HepG2 (cell line): ENCODE measurements around the gene RNASE7. TPM values are rescaled to one million over a fixed set of nuclear protein-coding genes. Genes with fewer than 3 reads are reported as not detected.

ENCODE experiments used
- ATF1 ChIP-seq: IDR thresholded peaks from 2 replicates; pipeline ENCODE4 v1.6.1; 2016; ENCODE audit warnings: mild to moderate bottlenecking, control low read depth
- CENPT ChIP-seq: sonication (generic); formaldehyde crosslinking; IDR thresholded peaks from 2 replicates; pipeline ENCODE4 v1.8.0; 2022; ENCODE audit warnings: low read depth, mild to moderate bottlenecking, moderate library complexity, missing genetic modification reagents
- GATAD1 ChIP-seq: IDR thresholded peaks from 2 replicates; pipeline ENCODE4 v1.6.1; 2016; ENCODE audit warnings: missing genetic modification reagents, missing compliant biosample characterization
- HIVEP1 ChIP-seq: sonication (generic); formaldehyde crosslinking; IDR thresholded peaks from 2 replicates; pipeline ENCODE4 v1.4.0; 2020; ENCODE audit warnings: mild to moderate bottlenecking, missing genetic modification reagents
- KLF12 ChIP-seq: sonication (generic); formaldehyde crosslinking; IDR thresholded peaks from 2 replicates; pipeline ENCODE4 v1.4.0; 2020; ENCODE audit warnings: missing genetic modification reagents, borderline replicate concordance
- NBN ChIP-seq: fragments of 450-650 bp; conservative IDR thresholded peaks from 2 replicates; pipeline ENCODE4 v1.6.1; 2017
- NFE2L1 ChIP-seq: sonication (generic); formaldehyde crosslinking; IDR thresholded peaks from 2 replicates; pipeline ENCODE4 v1.4.0; 2020; ENCODE audit warnings: missing genetic modification reagents, mild to moderate bottlenecking, borderline replicate concordance
- PHF20 ChIP-seq: sonication (generic); formaldehyde crosslinking; IDR thresholded peaks from 2 replicates; pipeline ENCODE4 v1.5.0; 2020; ENCODE audit warnings: mild to moderate bottlenecking, missing genetic modification reagents
- PITX1 ChIP-seq: sonication (generic); formaldehyde crosslinking; IDR thresholded peaks from 2 replicates; pipeline ENCODE4 v1.5.1; 2020; ENCODE audit warnings: mild to moderate bottlenecking, missing genetic modification reagents
- POLR2AphosphoS2 ChIP-seq: IDR thresholded peaks from 2 replicates; pipeline ENCODE4 v1.6.1; 2011; ENCODE audit warnings: low read depth, low read length, improper control_type of control experiment
- RARG ChIP-seq: sonication (generic); formaldehyde crosslinking; IDR thresholded peaks from 2 replicates; pipeline ENCODE4 v1.4.0; 2020; ENCODE audit warnings: low read depth, mild to moderate bottlenecking, missing genetic modification reagents
- TGIF2 ChIP-seq: IDR thresholded peaks from 2 replicates; pipeline ENCODE4 v1.6.1; 2016; ENCODE audit warnings: control low read depth, missing compliant biosample characterization
- XBP1 ChIP-seq: sonication (generic); formaldehyde crosslinking; IDR thresholded peaks from 2 replicates; pipeline ENCODE4 v1.5.0; 2020; ENCODE audit warnings: missing genetic modification reagents
- ZBTB20 ChIP-seq: sonication (generic); formaldehyde crosslinking; IDR thresholded peaks from 2 replicates; pipeline ENCODE4 v1.8.1; 2023; ENCODE audit warnings: missing genetic modification reagents, low read depth, mild to moderate bottlenecking, borderline replicate concordance
- ZBTB38 ChIP-seq: sonication (generic); formaldehyde crosslinking; IDR thresholded peaks from 2 replicates; pipeline ENCODE4 v1.5.1; 2020; ENCODE audit warnings: mild to moderate bottlenecking, missing genetic modification reagents
- ZNF501 ChIP-seq: sonication (generic); formaldehyde crosslinking; IDR thresholded peaks from 2 replicates; pipeline ENCODE4 v1.5.1; 2020; ENCODE audit warnings: mild to moderate bottlenecking, moderate library complexity, missing genetic modification reagents
- ZNF614 ChIP-seq: IDR thresholded peaks from 2 replicates; pipeline ENCODE4 v1.6.1; 2018; ENCODE audit warnings: missing biosample characterization, missing genetic modification reagents, inconsistent platforms, borderline replicate concordance
- ZNF616 ChIP-seq: sonication (generic); formaldehyde crosslinking; IDR thresholded peaks from 2 replicates; pipeline ENCODE4 v1.5.0; 2020; ENCODE audit warnings: low read depth, mild to moderate bottlenecking, missing genetic modification reagents
- ZNF619 ChIP-seq: sonication (generic); formaldehyde crosslinking; IDR thresholded peaks from 2 replicates; pipeline ENCODE4 v1.4.0; 2020; ENCODE audit warnings: mild to moderate bottlenecking, missing genetic modification reagents
- ZNF672 ChIP-seq: sonication (generic); formaldehyde crosslinking; IDR thresholded peaks from 2 replicates; pipeline ENCODE4 v1.8.1; 2022; ENCODE audit warnings: missing genetic modification reagents
- ZNF780A ChIP-seq: sonication (generic); formaldehyde crosslinking; IDR thresholded peaks from 2 replicates; pipeline ENCODE4 v1.8.0; 2022; ENCODE audit warnings: mild to moderate bottlenecking, missing genetic modification reagents, moderate library complexity
- polyA plus RNA-seq, 8 experiments: library from polyadenylated mRNA; depleted of rRNA in 3 of 8; stranded (reverse) in 7 of 8; unstranded in 1 of 8; fragments of >200 nt; fragmentation: Illumina TruSeq in 4 of 8; extraction: Trizol in 4 of 8; gene quantifications; 2 replicates each; pipeline versions ENCODE4 v1.2.1 to v1.2.3, GENCODE V29; 2011 to 2016; ENCODE audit warnings: low read depth in 4 of 8, missing spikeins in 1 of 8, mixed read lengths in 1 of 8; ENCODE audit not compliant: insufficient read depth in 1 of 8
- total RNA-seq, 5 experiments: library from RNA; depleted of rRNA; stranded (reverse); fragments of >200 nt; fragmentation: Illumina TruSeq; extraction: Trizol; gene quantifications; 2 replicates each; pipeline ENCODE4 v1.2.3, GENCODE V29; 2016; ENCODE audit warnings: low read depth in 1 of 5
- TF ChIP-seq, protein P1 (sequence below): fragments of 450-650 bp; IDR thresholded peaks from 2 replicates; pipeline ENCODE4 v1.6.1; 2017; ENCODE audit warnings: mild to moderate bottlenecking
- TF ChIP-seq, protein P2 (sequence below): sonication (generic); formaldehyde crosslinking; IDR thresholded peaks from 2 replicates; pipeline ENCODE4 v1.5.1; 2020; ENCODE audit warnings: missing genetic modification reagents, mild to moderate bottlenecking, borderline replicate concordance
- TF ChIP-seq, protein P3 (sequence below): sonication (generic); formaldehyde crosslinking; IDR thresholded peaks from 2 replicates; pipeline ENCODE4 v1.4.0; 2020; ENCODE audit warnings: missing genetic modification reagents
- TF ChIP-seq, protein P4 (sequence below): sonication (generic); formaldehyde crosslinking; IDR thresholded peaks from 2 replicates; pipeline ENCODE4 v1.5.0; 2020; ENCODE audit warnings: missing genetic modification reagents

The RNASE7 gene
- total and polyA plus RNA-seq, 2 of the 13 experiments (the other 11 are each of a cell fraction or from before 2014, with no cell fraction given) = 0.04 TPM; not detected in 1

DNA sequence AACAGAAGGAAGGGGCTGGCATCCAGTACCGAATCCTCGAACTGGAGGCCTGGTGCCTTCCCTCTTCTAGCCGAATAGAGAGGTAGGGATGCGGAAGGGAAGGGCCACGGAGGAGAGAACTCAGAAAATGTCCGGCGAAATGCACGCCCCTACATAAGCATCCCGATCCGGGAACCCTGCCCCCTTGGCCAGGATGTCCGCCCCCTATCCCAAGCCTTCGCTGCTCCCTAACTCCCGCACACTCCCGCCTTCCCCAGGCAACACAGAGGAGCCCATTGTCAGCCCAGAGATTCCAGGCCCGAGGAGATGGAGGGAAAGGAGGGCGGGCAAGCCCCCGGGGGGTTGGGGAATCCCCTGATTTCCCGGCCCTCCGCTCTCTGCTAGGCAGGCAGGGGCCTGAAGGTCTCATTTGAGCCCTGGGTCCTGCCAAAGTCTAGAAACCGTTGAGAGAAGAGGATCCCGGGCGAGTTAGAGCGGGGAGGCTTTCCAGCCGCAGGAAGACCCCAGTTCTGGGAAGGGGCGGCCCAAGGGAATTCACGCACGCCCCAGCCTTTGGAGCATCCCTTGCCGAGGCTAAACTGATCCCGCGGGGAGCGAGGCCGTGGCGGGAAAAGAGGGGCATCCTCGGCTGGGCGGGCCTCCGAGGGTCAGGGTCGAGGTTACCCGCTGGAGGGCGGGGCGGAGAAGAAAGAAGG, 27.4 kb downstream of the RNASE7 start (continued):
- TF ChIP-seq KLF12 (CRISPR knock-in tag) (no peak; the same call in none of the 2 replicates), ZNF619 (CRISPR knock-in tag) (no peak), ATF1 (CRISPR knock-in tag) (no peak), TGIF2 (CRISPR knock-in tag) (no peak), PHF20 (CRISPR knock-in tag) (no peak), ZBTB38 (CRISPR knock-in tag) (no peak), POLR2AphosphoS2 (no peak), ZBTB20 (CRISPR knock-in tag) (peak; percentile 17; the same call in 1 of the 2 replicates), RARG (CRISPR knock-in tag) (no peak), XBP1 (no peak), NBN (no peak), ZNF501 (CRISPR knock-in tag) (peak; percentile 90; the same call in 1 of the 2 replicates), NFE2L1 (CRISPR knock-in tag) (no peak), ZNF614 (CRISPR knock-in tag) (no peak), GATAD1 (CRISPR knock-in tag) (no peak), ZNF616 (CRISPR knock-in tag) (0 out of 2 replicates have a peak, but pooled peaks have one; percentile 23), ZNF672 (CRISPR knock-in tag) (0 out of 2 replicates have a peak, but pooled peaks have one; percentile 26), CENPT (no peak), HIVEP1 (CRISPR knock-in tag) (peak; percentile 98), PITX1 (CRISPR knock-in tag) (no peak), ZNF780A (CRISPR knock-in tag) (0 out of 2 replicates have a peak, but pooled peaks have one; percentile 29)
- TF ChIP-seq, protein P1, sequence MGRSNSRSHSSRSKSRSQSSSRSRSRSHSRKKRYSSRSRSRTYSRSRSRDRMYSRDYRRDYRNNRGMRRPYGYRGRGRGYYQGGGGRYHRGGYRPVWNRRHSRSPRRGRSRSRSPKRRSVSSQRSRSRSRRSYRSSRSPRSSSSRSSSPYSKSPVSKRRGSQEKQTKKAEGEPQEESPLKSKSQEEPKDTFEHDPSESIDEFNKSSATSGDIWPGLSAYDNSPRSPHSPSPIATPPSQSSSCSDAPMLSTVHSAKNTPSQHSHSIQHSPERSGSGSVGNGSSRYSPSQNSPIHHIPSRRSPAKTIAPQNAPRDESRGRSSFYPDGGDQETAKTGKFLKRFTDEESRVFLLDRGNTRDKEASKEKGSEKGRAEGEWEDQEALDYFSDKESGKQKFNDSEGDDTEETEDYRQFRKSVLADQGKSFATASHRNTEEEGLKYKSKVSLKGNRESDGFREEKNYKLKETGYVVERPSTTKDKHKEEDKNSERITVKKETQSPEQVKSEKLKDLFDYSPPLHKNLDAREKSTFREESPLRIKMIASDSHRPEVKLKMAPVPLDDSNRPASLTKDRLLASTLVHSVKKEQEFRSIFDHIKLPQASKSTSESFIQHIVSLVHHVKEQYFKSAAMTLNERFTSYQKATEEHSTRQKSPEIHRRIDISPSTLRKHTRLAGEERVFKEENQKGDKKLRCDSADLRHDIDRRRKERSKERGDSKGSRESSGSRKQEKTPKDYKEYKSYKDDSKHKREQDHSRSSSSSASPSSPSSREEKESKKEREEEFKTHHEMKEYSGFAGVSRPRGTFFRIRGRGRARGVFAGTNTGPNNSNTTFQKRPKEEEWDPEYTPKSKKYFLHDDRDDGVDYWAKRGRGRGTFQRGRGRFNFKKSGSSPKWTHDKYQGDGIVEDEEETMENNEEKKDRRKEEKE = no peak
- TF ChIP-seq, protein P2, sequence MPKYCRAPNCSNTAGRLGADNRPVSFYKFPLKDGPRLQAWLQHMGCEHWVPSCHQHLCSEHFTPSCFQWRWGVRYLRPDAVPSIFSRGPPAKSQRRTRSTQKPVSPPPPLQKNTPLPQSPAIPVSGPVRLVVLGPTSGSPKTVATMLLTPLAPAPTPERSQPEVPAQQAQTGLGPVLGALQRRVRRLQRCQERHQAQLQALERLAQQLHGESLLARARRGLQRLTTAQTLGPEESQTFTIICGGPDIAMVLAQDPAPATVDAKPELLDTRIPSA (CRISPR knock-in tag) = no peak
- TF ChIP-seq, protein P3, sequence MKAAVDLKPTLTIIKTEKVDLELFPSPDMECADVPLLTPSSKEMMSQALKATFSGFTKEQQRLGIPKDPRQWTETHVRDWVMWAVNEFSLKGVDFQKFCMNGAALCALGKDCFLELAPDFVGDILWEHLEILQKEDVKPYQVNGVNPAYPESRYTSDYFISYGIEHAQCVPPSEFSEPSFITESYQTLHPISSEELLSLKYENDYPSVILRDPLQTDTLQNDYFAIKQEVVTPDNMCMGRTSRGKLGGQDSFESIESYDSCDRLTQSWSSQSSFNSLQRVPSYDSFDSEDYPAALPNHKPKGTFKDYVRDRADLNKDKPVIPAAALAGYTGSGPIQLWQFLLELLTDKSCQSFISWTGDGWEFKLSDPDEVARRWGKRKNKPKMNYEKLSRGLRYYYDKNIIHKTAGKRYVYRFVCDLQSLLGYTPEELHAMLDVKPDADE (CRISPR knock-in tag) = no peak
- TF ChIP-seq, protein P4, sequence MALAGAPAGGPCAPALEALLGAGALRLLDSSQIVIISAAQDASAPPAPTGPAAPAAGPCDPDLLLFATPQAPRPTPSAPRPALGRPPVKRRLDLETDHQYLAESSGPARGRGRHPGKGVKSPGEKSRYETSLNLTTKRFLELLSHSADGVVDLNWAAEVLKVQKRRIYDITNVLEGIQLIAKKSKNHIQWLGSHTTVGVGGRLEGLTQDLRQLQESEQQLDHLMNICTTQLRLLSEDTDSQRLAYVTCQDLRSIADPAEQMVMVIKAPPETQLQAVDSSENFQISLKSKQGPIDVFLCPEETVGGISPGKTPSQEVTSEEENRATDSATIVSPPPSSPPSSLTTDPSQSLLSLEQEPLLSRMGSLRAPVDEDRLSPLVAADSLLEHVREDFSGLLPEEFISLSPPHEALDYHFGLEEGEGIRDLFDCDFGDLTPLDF (CRISPR knock-in tag) = peak; percentile 91
